NOMO-1 treated with dmso at 0.1 percent for 144 hours (cell line): ENCODE data around the gene SHMT2.

ENCODE experiments used
- DNase-seq: peaks from one replicate; lab custom pipeline; 2025; ENCODE audit not compliant: unreplicated experiment; lab: John Stamatoyannopoulos, UW

SHMT2 gene

GRCh38 chr12:57238854-57239554, 9.5 kb downstream of the SHMT2 start:
- DNase-seq, result peak; percentile 82

DNA sequence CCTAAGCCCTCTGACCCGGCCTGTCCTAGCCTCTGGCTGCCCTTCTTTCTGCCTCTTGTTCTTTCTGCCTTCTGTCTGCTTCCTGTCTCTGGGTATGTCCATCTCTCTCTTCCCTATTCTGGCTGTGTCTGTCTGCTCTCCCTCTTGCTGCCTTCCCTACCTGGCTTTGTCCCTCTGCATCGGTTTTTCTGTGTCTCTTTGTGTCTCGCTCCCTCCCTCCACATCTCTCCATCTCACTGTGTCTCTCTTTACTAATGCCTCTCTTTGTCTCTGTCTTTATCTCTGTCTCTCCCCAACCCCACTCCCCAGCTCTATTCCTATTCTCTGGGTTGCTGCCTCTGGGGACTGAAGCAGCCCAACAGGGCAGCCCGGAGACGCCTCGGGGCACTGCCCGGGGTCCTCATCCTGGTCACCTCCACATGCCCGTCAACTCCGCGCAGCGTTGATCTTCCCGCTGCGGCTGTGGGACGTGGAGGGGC, 10.1 kb downstream of the SHMT2 start:
- no peak for DNase-seq

- no peak for DNase-seq
Measured at GRCh38 chr12:57240066-57240921, 10.8 kb downstream of the SHMT2 start.

GRCh38 chr12:57240926-57241401, 11.5 kb downstream of the SHMT2 start:
- no peak for DNase-seq

GRCh38 chr12:57241402-57242310, 12.1 kb downstream of the SHMT2 start:
- no peak for DNase-seq

DNA sequence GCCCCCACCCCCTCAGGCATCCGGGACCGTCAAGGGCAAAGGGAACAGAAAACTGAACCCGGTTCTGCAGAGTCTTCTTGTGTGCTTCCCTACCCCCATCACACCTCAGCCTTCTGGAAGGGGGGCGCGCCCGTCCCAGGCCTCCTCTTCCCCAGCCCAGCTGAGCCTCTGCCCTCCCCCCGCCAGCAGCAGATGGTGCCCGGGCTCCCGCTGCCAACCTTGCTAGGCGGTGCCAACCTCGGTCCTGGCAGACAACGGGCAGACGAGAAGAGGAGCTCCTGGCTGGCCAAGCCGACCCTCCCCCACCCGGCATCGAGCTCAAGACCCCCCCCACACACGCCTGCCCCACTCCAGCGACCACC, 12.8 kb downstream of the SHMT2 start:
- no peak for DNase-seq

DNA sequence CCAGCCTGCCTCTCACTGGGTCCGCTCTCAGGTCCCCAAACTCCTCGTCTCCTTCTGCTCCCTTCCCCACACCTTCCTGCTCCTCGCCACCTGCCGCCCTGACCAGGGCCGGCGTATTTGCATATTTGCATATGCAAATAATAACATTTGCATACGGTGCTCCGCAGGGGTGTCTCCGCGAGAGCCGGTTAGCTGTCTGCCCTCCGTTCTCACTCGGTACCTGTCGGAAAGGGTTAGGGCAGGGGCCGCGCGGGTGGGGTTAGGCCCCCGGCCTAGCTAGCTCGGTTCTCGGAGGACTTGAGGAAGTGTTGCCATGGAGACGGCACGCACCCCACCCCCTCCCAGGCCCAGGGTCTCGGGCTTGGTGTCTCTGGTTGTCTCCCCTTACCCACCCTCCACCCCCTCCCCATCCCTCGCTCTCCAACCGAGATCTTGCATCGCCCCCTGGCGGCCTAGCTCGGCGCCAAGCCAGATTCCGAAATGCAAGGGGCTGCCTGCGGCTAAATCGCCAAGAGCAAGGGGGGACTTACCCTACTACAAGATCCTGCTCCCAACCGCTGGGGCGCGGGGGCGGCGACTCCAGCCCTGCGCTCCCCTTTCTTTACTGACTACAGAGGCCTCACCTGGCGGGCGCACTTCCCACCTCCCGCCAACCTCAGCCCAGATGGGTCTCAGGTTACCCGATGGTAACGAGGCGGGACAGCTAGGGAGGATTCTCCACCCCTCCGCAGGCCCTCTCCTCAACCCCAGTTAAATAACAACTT, 13.4 kb downstream of the SHMT2 start:
- no peak for DNase-seq

DNA sequence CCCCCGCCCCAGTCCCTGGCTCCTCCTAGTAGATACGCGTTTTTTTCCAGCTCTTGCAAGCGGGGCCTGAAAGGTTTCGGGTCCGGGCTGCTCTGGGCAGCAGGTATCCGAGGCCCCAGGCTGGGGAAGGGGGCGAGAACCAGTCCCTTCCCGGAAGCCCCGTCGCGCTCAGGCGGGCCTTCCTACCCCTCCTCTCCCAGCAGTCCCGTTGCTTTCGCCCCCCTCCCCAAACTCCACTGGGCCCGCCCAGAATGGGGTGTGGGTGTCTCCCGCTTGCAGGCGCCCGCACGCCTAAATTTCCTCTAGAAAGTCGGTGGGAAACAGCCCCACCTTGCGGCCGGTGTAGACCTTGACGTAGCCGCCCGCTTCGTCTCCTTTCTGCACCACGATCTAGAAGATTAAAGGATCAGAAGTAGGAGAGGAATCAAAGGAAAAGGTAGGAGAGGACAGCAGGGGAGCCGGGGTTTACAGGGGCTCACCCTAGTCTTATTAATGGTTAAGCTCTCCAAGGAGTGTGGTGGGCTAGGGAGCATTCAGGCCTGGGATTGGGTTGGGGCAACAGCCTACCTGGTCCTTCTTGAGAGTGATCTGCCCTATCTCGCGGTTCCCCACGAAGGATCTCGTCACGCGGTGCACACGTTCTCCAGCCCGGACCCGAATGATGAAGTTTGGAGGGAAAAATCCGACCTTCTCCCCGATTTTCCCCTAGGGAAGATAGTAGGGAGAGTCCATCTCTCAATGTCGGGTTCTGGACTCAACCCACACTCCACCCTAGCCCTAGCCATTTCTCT, 14.2 kb downstream of the SHMT2 start:
- peak; percentile 41 for DNase-seq

- DNase-seq, result no peak
Measured at GRCh38 chr12:57244312-57244696, 14.8 kb downstream of the SHMT2 start.

- DNase-seq, result no peak
Measured at GRCh38 chr12:57247041-57247440, 17.5 kb downstream of the SHMT2 start.

DNA sequence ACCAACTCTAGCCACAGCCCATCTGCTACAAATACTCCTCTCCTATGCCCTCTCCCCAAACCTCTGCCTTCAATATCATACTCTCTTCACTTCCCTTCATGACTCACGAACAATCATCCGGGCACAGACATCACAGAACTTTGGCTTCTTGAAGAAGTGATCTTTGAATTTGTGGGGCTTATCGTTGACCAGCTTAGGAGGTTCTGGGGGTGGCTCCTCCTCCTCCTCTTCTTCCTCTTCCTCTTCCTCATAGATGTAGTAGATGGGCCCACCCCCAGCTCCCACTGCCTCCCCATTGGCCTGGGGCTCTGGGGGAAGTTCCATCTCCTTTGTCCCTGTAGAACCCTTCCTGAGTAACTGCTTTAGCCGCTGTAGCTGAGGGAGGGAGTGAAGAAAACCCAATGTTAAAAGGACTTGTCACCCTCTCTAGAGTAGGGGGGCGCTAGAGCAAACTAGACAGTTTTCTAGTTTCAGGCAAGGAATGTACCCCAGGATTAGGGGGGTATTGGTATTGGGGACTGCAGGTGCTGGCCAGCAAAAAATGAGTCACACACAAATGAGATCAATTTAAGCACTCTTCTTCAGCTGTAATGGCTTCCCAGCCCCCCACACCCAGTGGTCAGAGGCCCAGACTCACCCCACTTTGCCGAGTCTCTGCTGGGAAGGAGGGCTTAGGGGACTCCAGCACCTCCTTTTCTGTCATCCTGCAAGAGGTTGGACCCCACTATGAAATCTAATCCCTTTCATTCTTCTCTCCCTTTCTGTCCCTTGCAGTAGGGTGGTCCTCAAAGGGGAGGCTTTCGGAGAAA, 19.6 kb downstream of the SHMT2 start:
- DNase-seq, result peak; percentile 88

DNA sequence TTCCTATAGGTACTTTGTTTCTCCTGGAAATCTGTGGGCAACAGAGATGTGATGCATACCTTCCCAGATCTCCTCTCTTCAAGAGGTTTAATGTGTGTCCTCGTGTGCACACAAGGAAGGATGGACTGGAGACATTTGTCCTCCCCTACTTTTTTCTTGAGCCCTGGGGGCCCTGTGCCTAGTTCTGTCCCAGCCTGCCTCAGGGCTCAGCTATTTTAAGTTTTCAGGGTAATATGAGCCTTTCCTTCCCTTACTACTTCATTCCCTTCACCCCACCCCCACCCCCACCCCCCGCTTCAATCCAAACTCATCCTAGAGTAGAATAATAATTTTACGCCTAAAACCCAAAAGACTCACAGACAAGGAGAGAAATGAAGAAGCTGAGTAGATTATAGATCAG, 21.0 kb downstream of the SHMT2 start:
- no peak for DNase-seq

DNA sequence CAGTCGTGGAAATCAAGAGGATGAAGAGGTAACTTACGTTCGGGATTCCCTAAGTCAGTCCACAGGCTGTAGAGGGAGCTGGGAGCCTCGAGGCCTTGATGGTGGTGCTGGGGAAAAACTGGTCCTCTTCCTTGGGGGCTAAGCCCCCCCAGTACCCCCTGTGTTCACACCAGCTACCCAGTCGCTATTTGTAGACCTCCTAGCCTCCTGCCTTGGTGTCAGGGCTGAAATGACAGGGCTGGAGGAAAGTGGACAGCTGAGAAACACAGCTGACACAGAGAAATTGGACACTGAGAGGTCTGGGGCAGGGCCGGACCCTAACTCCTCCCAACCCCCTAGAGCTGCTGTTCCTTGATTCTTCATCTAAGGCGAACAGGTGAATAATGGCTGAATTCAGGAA, 21.4 kb downstream of the SHMT2 start, which contains the start of gene STAC3:
Gene STAC3, minus strand, starts transcription at position 232 of the 400 bp plus-strand sequence. CDS start 1,551 bp downstream, outside the sequence.
- no peak for DNase-seq

DNA sequence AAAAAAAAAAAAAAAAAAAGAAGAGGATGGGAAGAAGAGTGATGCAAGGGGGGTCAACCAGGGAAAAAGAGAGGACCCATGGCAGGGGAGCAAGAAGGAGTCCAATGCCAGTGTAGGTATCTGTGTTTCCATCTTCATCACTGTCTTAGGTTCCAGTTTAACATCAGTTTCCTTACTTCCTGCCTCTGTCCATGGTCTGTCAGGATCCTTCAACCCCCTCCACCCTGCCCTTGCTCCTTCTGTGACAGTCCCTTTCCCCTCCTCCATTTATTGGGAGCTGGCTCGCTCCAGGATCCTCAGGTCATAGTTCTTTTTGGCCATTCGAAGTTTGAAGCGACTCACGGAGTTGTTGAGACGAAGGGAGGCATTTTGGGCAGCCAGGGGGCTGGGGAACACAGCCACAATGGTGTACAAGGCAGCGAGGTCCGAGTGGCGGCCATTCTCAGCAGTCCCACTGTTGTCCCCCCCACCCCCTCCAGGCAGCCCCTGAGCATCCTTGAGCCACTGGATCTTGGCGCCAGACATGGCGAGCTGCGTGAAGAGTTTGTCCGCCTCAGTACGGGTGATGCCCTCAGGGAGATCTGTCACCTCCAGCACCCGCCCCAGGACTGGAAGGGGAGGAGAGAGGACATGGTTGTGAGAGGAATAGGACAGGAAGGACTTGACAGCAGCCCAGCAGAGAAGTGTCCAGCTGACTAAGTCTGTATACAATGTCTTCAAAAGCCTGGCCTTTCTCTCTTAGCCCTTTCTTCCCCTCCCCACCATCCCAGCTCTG, 25.2 kb downstream of the SHMT2 start:
- no peak for DNase-seq

DNA sequence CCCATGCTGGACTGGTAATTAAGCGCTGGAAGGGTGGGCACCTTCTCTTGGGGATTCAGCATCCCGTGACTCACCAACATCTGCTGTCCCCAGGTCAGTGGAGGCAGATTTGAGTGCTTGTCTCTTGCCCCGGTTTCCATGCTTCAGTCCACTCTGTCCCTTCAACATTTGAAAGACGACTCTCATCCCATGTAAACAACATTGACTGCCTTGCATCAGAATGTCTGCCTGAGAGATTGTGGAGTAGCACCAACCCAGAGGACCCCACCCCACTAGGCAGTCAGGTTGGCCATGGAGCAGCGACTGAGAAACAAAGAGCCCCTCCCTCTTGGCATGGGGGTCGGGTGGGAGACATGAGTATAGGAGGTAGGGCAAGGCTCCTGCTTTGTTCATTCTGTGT, 26.4 kb downstream of the SHMT2 start:
- DNase-seq, result no peak

GRCh38 chr12:57258977-57259970, 29.8 kb downstream of the SHMT2 start:
- DNase-seq, result no peak

DNA sequence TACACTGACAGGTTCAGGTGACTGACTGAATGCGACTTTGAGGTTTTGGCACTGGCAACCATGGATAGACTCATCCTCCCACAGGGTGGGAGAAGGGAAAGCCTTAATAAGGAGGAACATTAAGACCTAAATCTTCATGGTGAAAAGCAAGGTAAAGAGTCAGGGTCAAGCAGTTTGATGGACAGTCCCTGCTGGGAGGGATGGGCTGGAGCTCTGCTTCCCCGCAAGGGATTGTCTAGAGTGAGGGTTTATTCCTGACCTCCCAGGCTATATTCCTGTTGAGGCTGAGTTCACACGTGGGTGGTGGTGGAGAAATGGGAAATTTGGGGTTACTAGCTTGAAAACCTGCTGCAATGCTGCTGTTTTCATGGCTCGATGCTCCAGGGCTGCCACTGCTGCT, 30.9 kb downstream of the SHMT2 start:
- no peak for DNase-seq
